Measurements from ENCODE around the gene ARHGAP44.

The ARHGAP44 gene

GRCh38 chr17:12830777-12831247 lies 41.5 kb downstream of the ARHGAP44 start:
- no peak for DNase-seq (ENCODE audit: low read depth in 1 of 2, low spot score in 1 of 2)
- TF ChIP-seq SPI1 (IDR thresholded peaks at IDR 0.05; ENCODE audit: borderline replicate concordance, low read depth) (no peak), GABPA (IDR thresholded peaks at IDR 0.05; ENCODE audit: low read depth) (no peak), POLR2AphosphoS5 (IDR thresholded peaks at IDR 0.05; ENCODE audit: low read depth) (no peak)
- TF ChIP-seq, protein P1, sequence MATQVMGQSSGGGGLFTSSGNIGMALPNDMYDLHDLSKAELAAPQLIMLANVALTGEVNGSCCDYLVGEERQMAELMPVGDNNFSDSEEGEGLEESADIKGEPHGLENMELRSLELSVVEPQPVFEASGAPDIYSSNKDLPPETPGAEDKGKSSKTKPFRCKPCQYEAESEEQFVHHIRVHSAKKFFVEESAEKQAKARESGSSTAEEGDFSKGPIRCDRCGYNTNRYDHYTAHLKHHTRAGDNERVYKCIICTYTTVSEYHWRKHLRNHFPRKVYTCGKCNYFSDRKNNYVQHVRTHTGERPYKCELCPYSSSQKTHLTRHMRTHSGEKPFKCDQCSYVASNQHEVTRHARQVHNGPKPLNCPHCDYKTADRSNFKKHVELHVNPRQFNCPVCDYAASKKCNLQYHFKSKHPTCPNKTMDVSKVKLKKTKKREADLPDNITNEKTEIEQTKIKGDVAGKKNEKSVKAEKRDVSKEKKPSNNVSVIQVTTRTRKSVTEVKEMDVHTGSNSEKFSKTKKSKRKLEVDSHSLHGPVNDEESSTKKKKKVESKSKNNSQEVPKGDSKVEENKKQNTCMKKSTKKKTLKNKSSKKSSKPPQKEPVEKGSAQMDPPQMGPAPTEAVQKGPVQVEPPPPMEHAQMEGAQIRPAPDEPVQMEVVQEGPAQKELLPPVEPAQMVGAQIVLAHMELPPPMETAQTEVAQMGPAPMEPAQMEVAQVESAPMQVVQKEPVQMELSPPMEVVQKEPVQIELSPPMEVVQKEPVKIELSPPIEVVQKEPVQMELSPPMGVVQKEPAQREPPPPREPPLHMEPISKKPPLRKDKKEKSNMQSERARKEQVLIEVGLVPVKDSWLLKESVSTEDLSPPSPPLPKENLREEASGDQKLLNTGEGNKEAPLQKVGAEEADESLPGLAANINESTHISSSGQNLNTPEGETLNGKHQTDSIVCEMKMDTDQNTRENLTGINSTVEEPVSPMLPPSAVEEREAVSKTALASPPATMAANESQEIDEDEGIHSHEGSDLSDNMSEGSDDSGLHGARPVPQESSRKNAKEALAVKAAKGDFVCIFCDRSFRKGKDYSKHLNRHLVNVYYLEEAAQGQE (IDR thresholded peaks at IDR 0.05; ENCODE audit: insufficient replicate concordance, low read depth) = no peak
- TF ChIP-seq, protein P2, sequence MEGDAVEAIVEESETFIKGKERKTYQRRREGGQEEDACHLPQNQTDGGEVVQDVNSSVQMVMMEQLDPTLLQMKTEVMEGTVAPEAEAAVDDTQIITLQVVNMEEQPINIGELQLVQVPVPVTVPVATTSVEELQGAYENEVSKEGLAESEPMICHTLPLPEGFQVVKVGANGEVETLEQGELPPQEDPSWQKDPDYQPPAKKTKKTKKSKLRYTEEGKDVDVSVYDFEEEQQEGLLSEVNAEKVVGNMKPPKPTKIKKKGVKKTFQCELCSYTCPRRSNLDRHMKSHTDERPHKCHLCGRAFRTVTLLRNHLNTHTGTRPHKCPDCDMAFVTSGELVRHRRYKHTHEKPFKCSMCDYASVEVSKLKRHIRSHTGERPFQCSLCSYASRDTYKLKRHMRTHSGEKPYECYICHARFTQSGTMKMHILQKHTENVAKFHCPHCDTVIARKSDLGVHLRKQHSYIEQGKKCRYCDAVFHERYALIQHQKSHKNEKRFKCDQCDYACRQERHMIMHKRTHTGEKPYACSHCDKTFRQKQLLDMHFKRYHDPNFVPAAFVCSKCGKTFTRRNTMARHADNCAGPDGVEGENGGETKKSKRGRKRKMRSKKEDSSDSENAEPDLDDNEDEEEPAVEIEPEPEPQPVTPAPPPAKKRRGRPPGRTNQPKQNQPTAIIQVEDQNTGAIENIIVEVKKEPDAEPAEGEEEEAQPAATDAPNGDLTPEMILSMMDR (IDR thresholded peaks at IDR 0.05; ENCODE audit: insufficient read depth, low read length) = no peak
- no peak overlapping the region for H3K27ac ChIP-seq (replicated peaks)
- no peak overlapping the region for H3K4me3 ChIP-seq (replicated peaks; ENCODE audit: insufficient read depth, low read length)
- no peaks in the 10 kb centered on the region for H3K27me3 ChIP-seq (ENCODE audit: insufficient read depth, poor library complexity, severe bottlenecking)

DNA sequence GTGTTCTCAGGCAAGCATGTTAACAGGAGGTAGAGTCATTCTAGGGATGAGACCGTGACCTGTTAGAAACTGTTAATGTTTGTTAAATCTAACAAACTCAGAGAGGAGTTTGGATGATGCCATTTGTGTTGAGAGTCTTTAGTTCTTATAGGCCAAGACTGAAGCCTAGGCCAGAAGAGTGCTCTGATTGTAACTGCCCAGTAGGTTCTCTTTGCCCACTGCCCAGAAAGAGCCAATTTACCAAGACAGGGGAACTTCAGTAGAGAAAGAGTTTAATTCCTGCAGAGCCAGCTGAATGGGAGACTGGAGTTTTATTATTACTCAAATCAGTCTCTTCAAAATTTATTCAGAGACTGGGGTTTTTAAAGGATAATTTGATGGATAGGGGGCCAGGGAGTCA lies 42.5 kb downstream of the ARHGAP44 start:
- Histone ChIP-seq H3K4me3 (replicated peaks; ENCODE audit: insufficient read depth, low read length) (no peak overlapping the region), H3K27me3 (ENCODE audit: insufficient read depth, poor library complexity, severe bottlenecking) (no peaks in the 10 kb centered on the region), H3K27ac (replicated peaks) (no peak overlapping the region)
- TF ChIP-seq, protein P1 (IDR thresholded peaks at IDR 0.05; ENCODE audit: insufficient replicate concordance, low read depth) = no peak
- no peak for TF ChIP-seq SPI1 (IDR thresholded peaks at IDR 0.05; ENCODE audit: borderline replicate concordance, low read depth)
- TF ChIP-seq, protein P2 (IDR thresholded peaks at IDR 0.05; ENCODE audit: insufficient read depth, low read length) = no peak
- TF ChIP-seq GABPA (IDR thresholded peaks at IDR 0.05; ENCODE audit: low read depth) = no peak
- TF ChIP-seq POLR2AphosphoS5 (IDR thresholded peaks at IDR 0.05; ENCODE audit: low read depth) = no peak
- no peak for DNase-seq (ENCODE audit: low read depth in 1 of 2, low spot score in 1 of 2)

DNA sequence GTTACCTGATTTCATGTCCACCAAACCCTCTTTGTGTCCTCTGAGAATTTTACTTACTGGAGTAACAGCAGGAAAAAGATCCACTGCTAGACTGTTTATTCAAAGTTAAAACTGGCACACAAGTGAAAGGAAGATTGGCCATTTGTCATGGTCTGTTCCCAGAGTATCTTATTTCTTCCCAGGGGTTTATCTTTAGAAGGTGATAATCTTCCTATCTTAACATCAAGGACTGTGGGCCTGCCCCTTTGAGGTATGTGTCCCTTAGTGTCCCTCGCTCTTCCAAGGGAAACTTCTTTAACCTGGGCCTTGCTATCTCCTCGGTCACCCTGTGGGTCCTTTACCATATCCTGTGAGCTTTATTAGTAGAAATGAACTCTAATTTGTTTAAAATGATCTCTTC lies 49.7 kb downstream of the ARHGAP44 start:
- Histone ChIP-seq H3K27me3 (ENCODE audit: insufficient read depth, poor library complexity, severe bottlenecking) (no peaks in the 10 kb centered on the region), H3K4me3 (replicated peaks; ENCODE audit: insufficient read depth, low read length) (no peak overlapping the region), H3K27ac (replicated peaks) (no peak overlapping the region)
- no peak for DNase-seq (ENCODE audit: low read depth in 1 of 2, low spot score in 1 of 2)
- TF ChIP-seq GABPA (IDR thresholded peaks at IDR 0.05; ENCODE audit: low read depth) = no peak
- no peak for TF ChIP-seq SPI1 (IDR thresholded peaks at IDR 0.05; ENCODE audit: borderline replicate concordance, low read depth)
- TF ChIP-seq POLR2AphosphoS5 (IDR thresholded peaks at IDR 0.05; ENCODE audit: low read depth) = no peak
- TF ChIP-seq, protein P2 (IDR thresholded peaks at IDR 0.05; ENCODE audit: insufficient read depth, low read length) = no peak
- TF ChIP-seq, protein P1 (IDR thresholded peaks at IDR 0.05; ENCODE audit: insufficient replicate concordance, low read depth) = no peak
